HFF-Myc (cell line): Measurements from ENCODE around the gene SPTBN4.
"Not testable (repeated sequence)": the region's sequence is repeated elsewhere in the genome, so short reads cannot be mapped to it uniquely, and the experiment has no call there.

Experiments
- DNase-seq: peaks from one replicate; pipeline ENCODE4 v3.0.0-alpha.2; 2011; ENCODE audit warnings: low read depth; ENCODE audit errors: extremely low read depth
- H3K4me3 ChIP-seq: replicated peaks from 2 replicates; pipeline ENCODE4 v1.5.1; 2011; ENCODE audit warnings: low read depth, mild to moderate bottlenecking, control low read depth, low read length
- CTCF ChIP-seq: IDR thresholded peaks from 2 replicates; pipeline ENCODE4 v1.5.1; 2012; ENCODE audit warnings: mild to moderate bottlenecking, low read depth, low read length, control low read depth; ENCODE audit errors: missing control alignments

The SPTBN4 gene

GRCh38 chr19:40517248-40517647, 50.4 kb downstream of the SPTBN4 start:
- no peak for DNase-seq
- no peak overlapping the region for H3K4me3 ChIP-seq
- no peak for TF ChIP-seq CTCF

GRCh38 chr19:40519352-40520322, 52.8 kb downstream of the SPTBN4 start:
- H3K4me3 ChIP-seq = no peak overlapping the region
- peak; percentile 8 for TF ChIP-seq CTCF
- DNase-seq = no peak

- DNase-seq = no peak
- TF ChIP-seq CTCF = peak; percentile 49
- no peak overlapping the region for H3K4me3 ChIP-seq
Observed at GRCh38 chr19:40521276-40521675, 54.5 kb downstream of the SPTBN4 start.

- not testable (repeated sequence) for H3K4me3 ChIP-seq, DNase-seq
Observed at GRCh38 chr19:40521900-40522299, 55.1 kb downstream of the SPTBN4 start.

GRCh38 chr19:40523322-40524047, 56.7 kb downstream of the SPTBN4 start:
- no peak overlapping the region for H3K4me3 ChIP-seq
- peak; percentile 72 for TF ChIP-seq CTCF
- no peak for DNase-seq

- no peak for DNase-seq
- TF ChIP-seq CTCF = no peak
- no peak overlapping the region for H3K4me3 ChIP-seq
Observed at GRCh38 chr19:40524133-40524549, 57.3 kb downstream of the SPTBN4 start.

- TF ChIP-seq CTCF = no peak
- no peak overlapping the region for H3K4me3 ChIP-seq
- no peak for DNase-seq
Observed at GRCh38 chr19:40524655-40525054, 57.9 kb downstream of the SPTBN4 start.
